Measurements from ENCODE around the gene CFAP300.

Gene CFAP300

GRCh38 chr11:102112509-102112821, 65.2 kb downstream of the CFAP300 start:
- Histone ChIP-seq H3K9ac (ENCODE audit: low read length in 2 of 2) (peak overlapping the region; percentile 84 to 91), H3K27ac (ENCODE audit: low read length) (peak overlapping the region; percentile 88), H3K4me3 (ENCODE audit: low read length in 2 of 2) (peak overlapping the region; percentile 88 to 94), H3K4me1 (ENCODE audit: control insufficient read depth, insufficient read depth, low read length) (peaks cover 4% of the 10 kb centered on the region), H3K27me3 (ENCODE audit: control insufficient read depth in 1 of 2, insufficient read depth in 2 of 2, low read length in 2 of 2) (no peaks in the 10 kb centered on the region), H3K9me3 (ENCODE audit: control insufficient read depth in 2 of 2, low read length in 2 of 2) (no peaks in the 10 kb centered on the region), H3K36me3 (ENCODE audit: control insufficient read depth in 2 of 2, insufficient read depth in 2 of 2, low read length in 2 of 2) (no peaks in the 10 kb centered on the region)

DNA sequence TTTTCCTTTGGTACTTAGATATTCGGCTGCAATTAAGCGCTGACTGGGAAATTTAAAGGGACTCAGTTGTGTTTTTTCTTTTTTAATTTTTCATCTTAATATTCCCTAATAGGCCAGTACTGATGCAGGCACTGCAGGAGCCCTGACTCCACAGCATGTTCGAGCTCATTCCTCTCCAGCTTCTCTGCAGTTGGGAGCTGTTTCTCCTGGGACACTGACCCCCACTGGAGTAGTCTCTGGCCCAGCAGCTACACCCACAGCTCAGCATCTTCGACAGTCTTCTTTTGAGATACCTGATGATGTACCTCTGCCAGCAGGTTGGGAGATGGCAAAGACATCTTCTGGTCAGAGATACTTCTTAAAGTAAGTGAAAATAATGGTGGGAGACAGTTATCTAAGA, 66.8 kb downstream of the CFAP300 start:
- Histone ChIP-seq H3K4me1 (ENCODE audit: control insufficient read depth, insufficient read depth, low read length) (peaks cover 4% of the 10 kb centered on the region), H3K4me3 (ENCODE audit: low read length in 2 of 2) (no peak overlapping the region), H3K27ac (ENCODE audit: low read length) (no peak overlapping the region), H3K27me3 (ENCODE audit: control insufficient read depth in 1 of 2, insufficient read depth in 2 of 2, low read length in 2 of 2) (no peaks in the 10 kb centered on the region), H3K9me3 (ENCODE audit: control insufficient read depth in 2 of 2, low read length in 2 of 2) (no peaks in the 10 kb centered on the region), H3K36me3 (ENCODE audit: control insufficient read depth in 2 of 2, insufficient read depth in 2 of 2, low read length in 2 of 2) (no peaks in the 10 kb centered on the region), H3K9ac (ENCODE audit: low read length in 2 of 2) (no peak overlapping the region)

DNA sequence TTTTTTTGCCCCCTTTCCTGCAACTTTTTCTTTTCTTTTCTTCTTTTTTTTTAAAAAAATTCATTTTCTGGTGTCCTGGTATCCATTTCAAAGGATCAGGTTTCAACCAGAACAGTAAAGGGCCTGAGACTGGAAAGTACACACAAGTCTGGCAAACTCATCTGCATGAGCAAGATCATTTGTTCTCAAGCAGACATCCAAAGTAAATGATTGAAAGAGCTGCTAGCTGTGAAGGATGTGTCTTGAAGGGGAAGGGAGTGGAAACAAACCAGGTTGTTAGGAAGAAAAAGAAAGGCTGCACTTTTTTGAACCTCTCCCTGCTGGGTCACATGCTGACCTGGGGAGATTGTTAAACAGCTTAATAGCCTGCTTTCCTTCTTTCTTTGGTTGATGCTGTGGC, 68.3 kb downstream of the CFAP300 start:
- H3K27me3 ChIP-seq (ENCODE audit: control insufficient read depth in 1 of 2, insufficient read depth in 2 of 2, low read length in 2 of 2) = no peaks in the 10 kb centered on the region
- H3K9me3 ChIP-seq (ENCODE audit: control insufficient read depth in 2 of 2, low read length in 2 of 2) = no peaks in the 10 kb centered on the region
- no peak overlapping the region for H3K9ac ChIP-seq (ENCODE audit: low read length in 2 of 2)
- no peak overlapping the region for H3K4me3 ChIP-seq (ENCODE audit: low read length in 2 of 2)
- no peak overlapping the region for H3K27ac ChIP-seq (ENCODE audit: low read length)
- H3K4me1 ChIP-seq (ENCODE audit: control insufficient read depth, insufficient read depth, low read length) = no peaks in the 10 kb centered on the region
- no peaks in the 10 kb centered on the region for H3K36me3 ChIP-seq (ENCODE audit: control insufficient read depth in 2 of 2, insufficient read depth in 2 of 2, low read length in 2 of 2)

DNA sequence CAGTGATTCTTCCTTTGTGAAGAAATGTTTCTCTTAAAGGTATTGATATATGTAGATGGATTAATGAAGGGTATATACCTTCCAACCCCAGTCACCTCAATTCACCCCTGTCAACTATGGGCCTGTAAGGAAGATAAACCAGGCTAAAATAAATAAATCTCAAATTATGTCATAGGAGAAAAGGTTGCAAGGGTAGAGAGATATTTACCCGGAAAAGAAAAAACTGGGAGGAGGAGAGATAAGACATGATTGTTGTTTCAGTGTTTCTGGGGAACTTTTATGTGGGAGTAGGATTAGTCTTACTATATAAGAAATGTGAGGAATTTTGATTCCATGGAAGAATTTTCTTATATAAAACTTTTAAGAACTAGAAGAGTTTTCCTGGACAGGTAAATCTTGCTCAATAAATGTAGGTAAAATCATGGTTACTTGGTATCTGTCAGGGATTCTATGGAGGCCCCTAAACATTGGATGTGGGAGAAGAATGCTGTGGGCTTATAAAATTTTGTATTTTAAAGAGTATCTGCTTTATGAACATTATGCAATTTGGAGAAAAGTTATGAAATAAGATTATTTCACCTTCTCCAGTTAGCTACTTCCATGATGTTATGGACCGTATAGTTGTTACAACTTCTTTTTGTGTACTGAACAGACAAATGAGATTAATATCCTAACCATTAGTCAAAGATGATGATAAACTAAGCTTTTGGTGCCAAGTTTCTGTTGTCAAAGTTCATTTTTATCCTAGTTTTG, 69.4 kb downstream of the CFAP300 start:
- no peaks in the 10 kb centered on the region for H3K4me1 ChIP-seq (ENCODE audit: control insufficient read depth, insufficient read depth, low read length)
- no peaks in the 10 kb centered on the region for H3K27me3 ChIP-seq (ENCODE audit: control insufficient read depth in 1 of 2, insufficient read depth in 2 of 2, low read length in 2 of 2)
- no peak overlapping the region for H3K27ac ChIP-seq (ENCODE audit: low read length)
- no peaks in the 10 kb centered on the region for H3K36me3 ChIP-seq (ENCODE audit: control insufficient read depth in 2 of 2, insufficient read depth in 2 of 2, low read length in 2 of 2)
- H3K9me3 ChIP-seq (ENCODE audit: control insufficient read depth in 2 of 2, low read length in 2 of 2) = no peaks in the 10 kb centered on the region
- no peak overlapping the region for H3K9ac ChIP-seq (ENCODE audit: low read length in 2 of 2)
- H3K4me3 ChIP-seq (ENCODE audit: low read length in 2 of 2) = no peak overlapping the region

- Histone ChIP-seq H3K27ac (ENCODE audit: low read length) (no peak overlapping the region), H3K4me3 (ENCODE audit: low read length in 2 of 2) (no peak overlapping the region)
Observed at GRCh38 chr11:102117472-102118113, 70.4 kb downstream of the CFAP300 start.

DNA sequence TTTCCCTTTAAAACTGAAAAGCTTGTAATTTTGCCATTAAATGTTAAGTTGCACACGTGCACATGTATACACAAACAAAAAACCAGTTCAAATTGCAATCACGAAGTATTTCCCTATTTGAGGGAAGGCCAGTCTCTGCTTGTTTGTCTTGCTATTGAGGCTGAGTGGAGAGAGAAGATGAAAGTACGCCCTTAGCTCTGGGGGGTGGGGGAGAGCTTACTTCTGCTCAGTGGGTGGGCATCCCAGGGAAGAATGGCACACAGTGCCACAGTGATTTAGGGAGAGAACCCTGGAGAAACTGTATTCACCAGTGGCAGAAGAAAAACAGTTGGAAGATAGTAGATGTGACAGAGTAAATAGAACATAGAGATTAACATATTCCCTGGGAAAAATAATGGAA, 71.7 kb downstream of the CFAP300 start:
- no peaks in the 10 kb centered on the region for H3K4me1 ChIP-seq (ENCODE audit: control insufficient read depth, insufficient read depth, low read length)
- no peak overlapping the region for H3K4me3 ChIP-seq (ENCODE audit: low read length in 2 of 2)
- H3K36me3 ChIP-seq (ENCODE audit: control insufficient read depth in 2 of 2, insufficient read depth in 2 of 2, low read length in 2 of 2) = no peaks in the 10 kb centered on the region
- H3K27ac ChIP-seq (ENCODE audit: low read length) = no peak overlapping the region
- no peak overlapping the region for H3K9ac ChIP-seq (ENCODE audit: low read length in 2 of 2)
- no peaks in the 10 kb centered on the region for H3K9me3 ChIP-seq (ENCODE audit: control insufficient read depth in 2 of 2, low read length in 2 of 2)
- H3K27me3 ChIP-seq (ENCODE audit: control insufficient read depth in 1 of 2, insufficient read depth in 2 of 2, low read length in 2 of 2) = no peaks in the 10 kb centered on the region

More at GRCh38 chr11:102117472-102118113, 70.4 kb downstream of the CFAP300 start:
- Histone ChIP-seq H3K27me3 (ENCODE audit: control insufficient read depth in 1 of 2, insufficient read depth in 2 of 2, low read length in 2 of 2) (no peaks in the 10 kb centered on the region), H3K36me3 (ENCODE audit: control insufficient read depth in 2 of 2, insufficient read depth in 2 of 2, low read length in 2 of 2) (no peaks in the 10 kb centered on the region), H3K4me1 (ENCODE audit: control insufficient read depth, insufficient read depth, low read length) (no peaks in the 10 kb centered on the region), H3K9ac (ENCODE audit: low read length in 2 of 2) (no peak overlapping the region), H3K9me3 (ENCODE audit: control insufficient read depth in 2 of 2, low read length in 2 of 2) (no peaks in the 10 kb centered on the region)

DNA sequence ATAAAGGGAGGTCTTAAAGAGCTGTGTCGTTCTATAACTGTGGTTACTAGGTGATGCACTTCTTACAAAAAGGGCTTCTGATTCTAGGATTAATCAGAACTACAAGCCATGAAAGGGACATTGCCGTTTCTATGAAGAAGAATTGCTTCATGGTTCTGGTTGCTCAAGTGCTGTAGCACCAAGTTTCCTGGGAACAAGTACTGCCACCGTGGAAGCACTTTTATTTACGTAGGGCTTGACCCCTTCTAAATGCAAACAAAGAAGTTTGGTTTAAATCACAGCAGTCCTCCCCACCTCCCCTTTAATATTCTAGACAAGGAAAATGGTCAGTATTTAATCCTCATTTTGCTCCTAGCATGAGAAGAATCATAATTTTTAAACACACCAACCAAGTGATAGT, 72.8 kb downstream of the CFAP300 start:
- Histone ChIP-seq H3K27ac (ENCODE audit: low read length) (no peak overlapping the region), H3K9me3 (ENCODE audit: control insufficient read depth in 2 of 2, low read length in 2 of 2) (no peaks in the 10 kb centered on the region), H3K9ac (ENCODE audit: low read length in 2 of 2) (no peak overlapping the region), H3K27me3 (ENCODE audit: control insufficient read depth in 1 of 2, insufficient read depth in 2 of 2, low read length in 2 of 2) (no peaks in the 10 kb centered on the region), H3K36me3 (ENCODE audit: control insufficient read depth in 2 of 2, insufficient read depth in 2 of 2, low read length in 2 of 2) (no peaks in the 10 kb centered on the region), H3K4me3 (ENCODE audit: low read length in 2 of 2) (no peak overlapping the region), H3K4me1 (ENCODE audit: control insufficient read depth, insufficient read depth, low read length) (no peaks in the 10 kb centered on the region)

DNA sequence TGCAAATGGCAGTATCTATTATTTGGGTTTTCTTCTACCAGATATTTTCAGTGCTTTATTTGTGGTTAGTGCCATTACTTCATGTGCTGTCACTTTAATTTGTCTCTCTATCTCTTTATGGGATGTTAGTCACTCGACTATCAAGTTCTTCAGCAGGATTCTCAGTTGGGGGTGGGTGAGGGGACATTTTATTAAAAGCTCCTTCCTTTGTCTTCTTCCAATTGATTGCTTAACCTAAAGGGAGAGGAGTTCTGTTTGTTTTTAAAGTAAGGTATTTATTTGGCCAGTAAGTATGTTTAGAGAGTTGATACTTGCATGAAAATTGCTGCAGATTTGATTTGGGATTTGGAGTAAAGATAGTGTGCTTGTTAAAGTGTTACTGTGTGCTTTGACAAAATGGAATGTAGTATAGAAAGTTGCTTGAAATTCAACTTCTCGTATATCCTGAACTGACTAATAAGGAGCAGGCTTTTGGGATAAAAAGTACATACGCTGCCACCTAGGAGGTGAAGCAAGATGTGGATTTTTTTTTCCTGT, 73.3 kb downstream of the CFAP300 start:
- Histone ChIP-seq H3K9ac (ENCODE audit: low read length in 2 of 2) (no peak overlapping the region), H3K27me3 (ENCODE audit: control insufficient read depth in 1 of 2, insufficient read depth in 2 of 2, low read length in 2 of 2) (no peaks in the 10 kb centered on the region), H3K36me3 (ENCODE audit: control insufficient read depth in 2 of 2, insufficient read depth in 2 of 2, low read length in 2 of 2) (no peaks in the 10 kb centered on the region), H3K27ac (ENCODE audit: low read length) (no peak overlapping the region), H3K4me1 (ENCODE audit: control insufficient read depth, insufficient read depth, low read length) (no peaks in the 10 kb centered on the region), H3K9me3 (ENCODE audit: control insufficient read depth in 2 of 2, low read length in 2 of 2) (no peaks in the 10 kb centered on the region), H3K4me3 (ENCODE audit: low read length in 2 of 2) (no peak overlapping the region)

DNA sequence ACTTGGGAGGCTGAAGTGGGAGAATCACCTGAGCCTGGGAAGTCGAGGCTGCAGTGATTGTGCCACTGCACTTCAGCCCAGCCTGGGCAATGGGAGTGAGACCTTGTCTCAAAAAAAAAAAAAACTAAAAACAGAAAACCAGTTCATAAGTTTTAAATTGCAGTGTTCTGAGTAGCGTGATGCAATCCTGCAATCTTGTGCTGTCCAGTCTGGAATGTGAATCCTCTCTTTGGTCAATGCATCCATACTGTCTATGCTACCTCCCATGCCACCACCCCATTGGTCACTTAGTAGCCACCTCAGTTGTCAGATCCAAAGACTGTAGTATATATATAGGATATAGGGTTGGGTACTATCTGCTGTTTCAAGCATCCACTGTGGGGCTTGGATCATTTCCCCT, 74.1 kb downstream of the CFAP300 start:
- Histone ChIP-seq H3K27me3 (ENCODE audit: control insufficient read depth in 1 of 2, insufficient read depth in 2 of 2, low read length in 2 of 2) (no peaks in the 10 kb centered on the region), H3K4me3 (ENCODE audit: low read length in 2 of 2) (no peak overlapping the region), H3K9me3 (ENCODE audit: control insufficient read depth in 2 of 2, low read length in 2 of 2) (no peaks in the 10 kb centered on the region), H3K36me3 (ENCODE audit: control insufficient read depth in 2 of 2, insufficient read depth in 2 of 2, low read length in 2 of 2) (no peaks in the 10 kb centered on the region), H3K4me1 (ENCODE audit: control insufficient read depth, insufficient read depth, low read length) (no peaks in the 10 kb centered on the region), H3K9ac (ENCODE audit: low read length in 2 of 2) (no peak overlapping the region), H3K27ac (ENCODE audit: low read length) (no peak overlapping the region)

All from stomach smooth muscle (tissue), 2 donors.